CD1c-positive myeloid dendritic cell (primary cell): ENCODE data around the gene DNAJC16.

ENCODE experiments used
- DNase-seq: peaks from one replicate; pipeline ENCODE4 v3.0.0-alpha.2; 2016; ENCODE audit errors: extremely low spot score

DNAJC16 gene

GRCh38 chr1:15620902-15621682 lies 94.4 kb downstream of the DNAJC16 start:
- DNase-seq = no peak

GRCh38 chr1:15621975-15622374 lies 95.3 kb downstream of the DNAJC16 start:
- no peak for DNase-seq

- no peak for DNase-seq
These were observed 96.2 kb downstream of the DNAJC16 start for GRCh38 chr1:15622712-15623373.

- DNase-seq = no peak
These were observed 96.8 kb downstream of the DNAJC16 start for GRCh38 chr1:15623435-15623834.

GRCh38 chr1:15624133-15624714 lies 97.6 kb downstream of the DNAJC16 start:
- no peak for DNase-seq

- DNase-seq = no peak
These were observed 98.6 kb downstream of the DNAJC16 start for GRCh38 chr1:15625056-15625917.
